Measurements from ENCODE around the gene C3orf49.

DNA sequence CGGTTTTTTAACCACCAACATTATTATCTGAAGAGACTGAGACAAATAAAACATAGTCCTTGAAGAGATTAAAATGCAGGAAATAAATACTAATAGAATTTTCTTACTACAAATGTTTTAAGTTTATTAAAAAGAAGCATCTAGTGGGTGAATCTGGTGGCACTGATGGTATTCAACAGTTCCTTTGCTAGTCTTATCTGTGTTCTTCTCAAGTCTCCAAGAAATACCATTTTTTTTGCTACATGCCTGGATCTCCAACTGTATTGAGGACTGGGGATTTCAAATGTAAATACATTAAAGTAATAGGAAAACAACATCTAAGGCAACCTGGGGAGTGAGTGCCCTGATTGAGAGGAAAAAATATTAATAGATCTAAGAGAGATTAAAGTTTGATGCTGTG is 22.6 kb downstream of the C3orf49 start:
- TF ChIP-seq, protein P1, sequence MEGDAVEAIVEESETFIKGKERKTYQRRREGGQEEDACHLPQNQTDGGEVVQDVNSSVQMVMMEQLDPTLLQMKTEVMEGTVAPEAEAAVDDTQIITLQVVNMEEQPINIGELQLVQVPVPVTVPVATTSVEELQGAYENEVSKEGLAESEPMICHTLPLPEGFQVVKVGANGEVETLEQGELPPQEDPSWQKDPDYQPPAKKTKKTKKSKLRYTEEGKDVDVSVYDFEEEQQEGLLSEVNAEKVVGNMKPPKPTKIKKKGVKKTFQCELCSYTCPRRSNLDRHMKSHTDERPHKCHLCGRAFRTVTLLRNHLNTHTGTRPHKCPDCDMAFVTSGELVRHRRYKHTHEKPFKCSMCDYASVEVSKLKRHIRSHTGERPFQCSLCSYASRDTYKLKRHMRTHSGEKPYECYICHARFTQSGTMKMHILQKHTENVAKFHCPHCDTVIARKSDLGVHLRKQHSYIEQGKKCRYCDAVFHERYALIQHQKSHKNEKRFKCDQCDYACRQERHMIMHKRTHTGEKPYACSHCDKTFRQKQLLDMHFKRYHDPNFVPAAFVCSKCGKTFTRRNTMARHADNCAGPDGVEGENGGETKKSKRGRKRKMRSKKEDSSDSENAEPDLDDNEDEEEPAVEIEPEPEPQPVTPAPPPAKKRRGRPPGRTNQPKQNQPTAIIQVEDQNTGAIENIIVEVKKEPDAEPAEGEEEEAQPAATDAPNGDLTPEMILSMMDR (IDR thresholded peaks at IDR 0.05): no peak
- TF ChIP-seq POLR2A (IDR thresholded peaks at IDR 0.05) (no peak), EP300 (IDR thresholded peaks at IDR 0.05) (no peak)

Measured in tibial nerve (tissue), 4 donors.